ENCODE measurements around the gene DLGAP4. TPM values are rescaled to one million over a fixed set of nuclear protein-coding genes. Genes with fewer than 3 reads are reported as not detected.

The DLGAP4 gene
- total RNA-seq, 5 donors from 2014 or later (not counting 1 experiment from before 2014, with no cell fraction given) = 36.4 to 54.4 (median 43.9) TPM

Other genes with a start within 250 kb of the DLGAP4 start
- gene EPB41L1, start 151.6 kb upstream of the DLGAP4 start, total RNA-seq = 1 to 10 TPM in 2 of 5 donors, under 1 TPM in 3; 0.19 to 2.0 (median 0.82) TPM
- 10 to 100 TPM; 17.7 to 24.1 (median 23.3) TPM for gene AAR2, start 69.9 kb upstream of the DLGAP4 start, total RNA-seq
- gene MYL9, start 235.2 kb downstream of the DLGAP4 start, total RNA-seq = 1 to 10 TPM in 4 of 5 donors, not detected in 1; 1.3 to 2.8 (median 1.7) TPM